MM.1S (cell line): ENCODE results near the gene TMIE.

ENCODE experiments used
- EZH2 ChIP-seq: fragments of 300-600 bp; sonication (generic); optimal IDR thresholded peaks from 2 replicates; pipeline ENCODE3; 2017; ENCODE audit warnings: low read depth, mild to moderate bottlenecking, antibody characterized with exemption, low read length, mixed read lengths
- EZH2phosphoT487 ChIP-seq: fragments of 300-600 bp; sonication (generic); IDR thresholded peaks from 2 replicates; pipeline ENCODE4 v1.6.1; 2018; ENCODE audit warnings: antibody characterized with exemption, low read length
- TF ChIP-seq, protein P1 (sequence below): fragments of 300-600 bp; sonication (generic); IDR thresholded peaks from 2 replicates; pipeline ENCODE4 v1.5.1; 2016; ENCODE audit warnings: antibody characterized with exemption, low read length, mixed read lengths

DNA sequence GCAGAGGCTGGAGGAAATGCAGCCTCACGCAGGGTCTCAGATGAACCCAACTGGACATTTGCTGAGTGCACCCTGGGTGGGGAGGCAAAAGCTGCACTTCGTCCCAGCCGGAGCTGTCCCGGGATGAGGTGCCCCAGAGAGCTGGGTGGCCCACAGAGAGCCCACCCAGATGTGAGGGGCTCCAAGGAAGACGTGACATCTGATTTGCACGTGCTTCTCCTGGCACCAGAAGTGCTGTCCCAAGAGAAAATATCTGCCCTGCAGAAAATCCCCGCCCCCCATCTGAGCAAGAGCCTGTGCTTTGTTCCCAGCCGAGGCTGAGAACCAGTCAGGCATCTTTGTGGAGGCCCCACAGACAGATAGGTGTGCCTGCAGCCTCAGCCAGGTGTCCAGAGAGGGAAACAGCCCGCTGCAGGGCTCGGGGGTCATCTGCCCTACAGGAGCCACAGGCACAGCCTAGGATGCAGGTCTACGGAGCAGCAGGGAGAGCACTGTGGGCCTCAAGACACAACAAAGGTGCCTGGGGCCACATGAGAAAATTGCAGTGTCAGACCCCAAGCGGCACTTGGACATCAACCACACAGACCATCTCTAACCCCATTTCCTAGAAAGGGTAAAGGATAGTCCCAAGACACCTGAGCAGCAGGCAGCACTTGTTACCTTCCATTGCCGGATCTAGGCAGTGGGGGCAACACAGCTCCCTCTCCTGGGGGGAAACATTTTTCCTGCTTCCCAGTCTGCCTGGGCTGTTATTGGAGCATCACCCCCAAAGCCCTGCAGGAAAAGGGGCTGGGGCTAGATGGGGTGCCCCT is 5.8 kb downstream of the TMIE start:
- TF ChIP-seq, protein P1, sequence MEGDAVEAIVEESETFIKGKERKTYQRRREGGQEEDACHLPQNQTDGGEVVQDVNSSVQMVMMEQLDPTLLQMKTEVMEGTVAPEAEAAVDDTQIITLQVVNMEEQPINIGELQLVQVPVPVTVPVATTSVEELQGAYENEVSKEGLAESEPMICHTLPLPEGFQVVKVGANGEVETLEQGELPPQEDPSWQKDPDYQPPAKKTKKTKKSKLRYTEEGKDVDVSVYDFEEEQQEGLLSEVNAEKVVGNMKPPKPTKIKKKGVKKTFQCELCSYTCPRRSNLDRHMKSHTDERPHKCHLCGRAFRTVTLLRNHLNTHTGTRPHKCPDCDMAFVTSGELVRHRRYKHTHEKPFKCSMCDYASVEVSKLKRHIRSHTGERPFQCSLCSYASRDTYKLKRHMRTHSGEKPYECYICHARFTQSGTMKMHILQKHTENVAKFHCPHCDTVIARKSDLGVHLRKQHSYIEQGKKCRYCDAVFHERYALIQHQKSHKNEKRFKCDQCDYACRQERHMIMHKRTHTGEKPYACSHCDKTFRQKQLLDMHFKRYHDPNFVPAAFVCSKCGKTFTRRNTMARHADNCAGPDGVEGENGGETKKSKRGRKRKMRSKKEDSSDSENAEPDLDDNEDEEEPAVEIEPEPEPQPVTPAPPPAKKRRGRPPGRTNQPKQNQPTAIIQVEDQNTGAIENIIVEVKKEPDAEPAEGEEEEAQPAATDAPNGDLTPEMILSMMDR, result no peak
- TF ChIP-seq EZH2phosphoT487 (no peak), EZH2 (no peak)
